Endothelial cell of umbilical vein (primary cell): ENCODE data around the gene NCLN. TPM values are rescaled to one million over a fixed set of nuclear protein-coding genes. Genes with fewer than 3 reads are reported as not detected.
A peak's percentile ranks its signal among the peaks of the same experiment; 100 is the strongest.

ENCODE experiments used
- BruUV-seq: library from RNA; stranded (reverse); fragments of 400-500 nt; replicated peaks from 2 replicates; lab custom pipeline; 2021; lab: Mats Ljungman, UMichigan
- CTCF ChIA-PET: fragments of 300-600, 350-600 bp; sonication (Branson Sonifier 250); formaldehyde crosslinking; loops from one replicate; lab custom pipeline; 2021; ENCODE audit warnings: antibody characterized with exemption, inconsistent platforms; lab: Charles Lee
- POLR2A ChIA-PET: fragments of 300-600, 350-600 bp; sonication (Branson Sonifier 250); formaldehyde crosslinking; loops from one replicate; lab custom pipeline; 2021; ENCODE audit warnings: antibody characterized with exemption, inconsistent platforms; lab: Charles Lee
- DNase-seq: peaks from one replicate; pipeline ENCODE4 v3.0.0-alpha.2; 2011; ENCODE audit warnings: low read depth, low spot score
- FAIRE-seq: peaks from 2 replicates; lab custom pipeline; 2011; peaks lifted over from hg19 to GRCh38; lab: Jason Lieb, UNC
- H2AFZ ChIP-seq: 2 replicates; pipeline ENCODE4 v1.6.0; 2012; ENCODE audit warnings: low read depth, low read length, control low read depth, inconsistent platforms
- H3K27ac ChIP-seq: 2 replicates; pipeline ENCODE4 v1.5.1; 2011; ENCODE audit warnings: low read depth, mild to moderate bottlenecking, control low read depth, low read length, moderate library complexity; ENCODE audit not compliant: insufficient read depth
- H3K27me3 ChIP-seq, 2 experiments: 2 replicates each; pipeline versions ENCODE4 v1.6.0 to v1.6.1; 2011; ENCODE audit warnings: low read length in 2 of 2, mixed read lengths in 1 of 2; ENCODE audit not compliant: control insufficient read depth in 2 of 2, insufficient read depth in 2 of 2
- H3K36me3 ChIP-seq, 2 experiments: 2 replicates in 1 of 2; 3 replicates in 1 of 2; pipeline ENCODE4 v1.5.1; 2011; ENCODE audit warnings: low read length in 2 of 2, mild to moderate bottlenecking in 1 of 2, moderate library complexity in 1 of 2; ENCODE audit not compliant: control insufficient read depth in 2 of 2, insufficient read depth in 2 of 2; ENCODE audit errors: extremely low read depth in 1 of 2
- H3K4me1 ChIP-seq: 3 replicates; pipeline ENCODE4 v1.5.1; 2011; ENCODE audit warnings: mild to moderate bottlenecking, low read length; ENCODE audit not compliant: control insufficient read depth, insufficient read depth; ENCODE audit errors: extremely low read depth
- H3K4me2 ChIP-seq: 2 replicates; pipeline ENCODE4 v1.6.1; 2011; ENCODE audit warnings: low read length, control low read depth, mixed read lengths; ENCODE audit not compliant: insufficient read depth
- H3K4me3 ChIP-seq, 3 experiments: fragments of 200-600 bp in 1 of 3; sonication (generic), shearing (Covaris generic) in 1 of 3; replicated peaks in 1 of 3; 2 replicates each; pipeline ENCODE4 v1.5.1; 2011 to 2016; ENCODE audit warnings: control low read depth in 3 of 3, low read length in 3 of 3, mild to moderate bottlenecking in 2 of 3, inconsistent platforms in 1 of 3, low read depth in 1 of 3, moderate library complexity in 1 of 3; ENCODE audit not compliant: insufficient read depth in 1 of 3
- H3K79me2 ChIP-seq: 2 replicates; pipeline ENCODE4 v1.6.0; 2012; ENCODE audit warnings: low read length, inconsistent platforms; ENCODE audit not compliant: control insufficient read depth, insufficient read depth
- H3K9ac ChIP-seq: replicated peaks from 2 replicates; pipeline ENCODE3; 2011; ENCODE audit warnings: low read length, control low read depth; ENCODE audit not compliant: insufficient read depth; ENCODE audit errors: extremely low read depth
- H3K9me1 ChIP-seq: replicated peaks from 3 replicates; pipeline ENCODE4 v1.6.0; 2011; ENCODE audit warnings: mild to moderate bottlenecking, low read length; ENCODE audit not compliant: control insufficient read depth, insufficient read depth; ENCODE audit errors: extremely low read depth
- H3K9me3 ChIP-seq: replicated peaks from 2 replicates; pipeline ENCODE4 v1.5.1; 2012; ENCODE audit warnings: low read length, inconsistent platforms; ENCODE audit not compliant: control insufficient read depth, insufficient read depth
- H4K20me1 ChIP-seq: replicated peaks from 2 replicates; pipeline ENCODE3; 2011; ENCODE audit warnings: mild to moderate bottlenecking, low read length; ENCODE audit not compliant: control insufficient read depth, insufficient read depth; ENCODE audit errors: extremely low read depth
- EZH2 ChIP-seq: IDR thresholded peaks from 2 replicates; pipeline ENCODE4 v1.6.1; 2012; ENCODE audit warnings: borderline replicate concordance, low read depth, mild to moderate bottlenecking, moderate library complexity, low read length, inconsistent platforms; ENCODE audit not compliant: severe bottlenecking
- FOS ChIP-seq: IDR thresholded peaks from 2 replicates; pipeline ENCODE4 v1.6.1; 2011; ENCODE audit warnings: mild to moderate bottlenecking, low read length, moderate library complexity, borderline replicate concordance; ENCODE audit not compliant: insufficient read depth
- GATA2 ChIP-seq: IDR thresholded peaks from 2 replicates; pipeline ENCODE4 v1.7.0; 2011; ENCODE audit warnings: low read depth, mild to moderate bottlenecking, moderate library complexity, mixed read lengths, low read length; ENCODE audit not compliant: insufficient read length, insufficient read depth
- JUN ChIP-seq: IDR thresholded peaks from 2 replicates; pipeline ENCODE4 v1.6.1; 2011; ENCODE audit warnings: borderline replicate concordance, low read depth; ENCODE audit not compliant: insufficient read length, insufficient read depth
- MYC ChIP-seq: IDR thresholded peaks from one replicate; pipeline ENCODE4 v1.6.1; 2011; ENCODE audit warnings: mild to moderate bottlenecking, low read depth, low read length
- POLR2A ChIP-seq: IDR thresholded peaks from 2 replicates; pipeline ENCODE4 v1.6.1; 2012; ENCODE audit warnings: low read depth, mild to moderate bottlenecking, control low read depth, low read length
- POLR2AphosphoS5 ChIP-seq: IDR thresholded peaks from 2 replicates; pipeline ENCODE4 v1.6.1; 2012; ENCODE audit warnings: low read depth, mild to moderate bottlenecking, control low read depth, low read length, moderate library complexity; ENCODE audit not compliant: insufficient read depth
- dilution Hi-C: fragments of 300-500 bp; cut with MboI; formaldehyde crosslinking; loops from one replicate; pipeline ENCODE4 v1.15.0; 2019; ENCODE audit warnings: low sequenced_read_pairs; ENCODE audit not compliant: extremely low pct_ligation_motif_present
- intact Hi-C: fragments of 100-400 bp; cut with micrococcal nuclease; formaldehyde crosslinking; loops from one replicate; pipeline ENCODE4 v1.10.0; 2022
- polyA plus RNA-seq, 4 experiments: library from polyadenylated mRNA; depleted of rRNA in 3 of 4; stranded (reverse) in 3 of 4; unstranded in 1 of 4; fragments of >200 nt; gene quantifications; 2 replicates each; pipeline versions ENCODE4 v1.2.1 to v1.2.3, GENCODE V29; 2011 to 2012; ENCODE audit warnings: missing spikeins in 1 of 4
- total RNA-seq: library from RNA; stranded (reverse); gene quantifications from 2 replicates; pipeline ENCODE4 v1.2.3, GENCODE V29; 2021
- TF ChIP-seq, protein P1 (sequence below), 2 donors: IDR thresholded peaks; 1 replicate in 1 of 2; 2 replicates in 1 of 2; pipeline ENCODE4 v1.5.1; 2011; ENCODE audit warnings: low read length in 2 of 2, mild to moderate bottlenecking in 2 of 2, moderate library complexity in 2 of 2, control low read depth in 1 of 2, inconsistent platforms in 1 of 2, low read depth in 1 of 2; ENCODE audit not compliant: insufficient read depth in 1 of 2; ENCODE audit errors: extremely low read depth in 1 of 2
- TF ChIP-seq, protein P2 (sequence below): IDR thresholded peaks from 2 replicates; pipeline ENCODE4 v1.6.1; 2011; ENCODE audit not compliant: insufficient read depth, insufficient read length

Gene NCLN
- total and polyA plus RNA-seq, 2 donors (not counting 3 experiments of a cell fraction or from before 2014, with no cell fraction given) = 97.2 to 102 TPM

DNA sequence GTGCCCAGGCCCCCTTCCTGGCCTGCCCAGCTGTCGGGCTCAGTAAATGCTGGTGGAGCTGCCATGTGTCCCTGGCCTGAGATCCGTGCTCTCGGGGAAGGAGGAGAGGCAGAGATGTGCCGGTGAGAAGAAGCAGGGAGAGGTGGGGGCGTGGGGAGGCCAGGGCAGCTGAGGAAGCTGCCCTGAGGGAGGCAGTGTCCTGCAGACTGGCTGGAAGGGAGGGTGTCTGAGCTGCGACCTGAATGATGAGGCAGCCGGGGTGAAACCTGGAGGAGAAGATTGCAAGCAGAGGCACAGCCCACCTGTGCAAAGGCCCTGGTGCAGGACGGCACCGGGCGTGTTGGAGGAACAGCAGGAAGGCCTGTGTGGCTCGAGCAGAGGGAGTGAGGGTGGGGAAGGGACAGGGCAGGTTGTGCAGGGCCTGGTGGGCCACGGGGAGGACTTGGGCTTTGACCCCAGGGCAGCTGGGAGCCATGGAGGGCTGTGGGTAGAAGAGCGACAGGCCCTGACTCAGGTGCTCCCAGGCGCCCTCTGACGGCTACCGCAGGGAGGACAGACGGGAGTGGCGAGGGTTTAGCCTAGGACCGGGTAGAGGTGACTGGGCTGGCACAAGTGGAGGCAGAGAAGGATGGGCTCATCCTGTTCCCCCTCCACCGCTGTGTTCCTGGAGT, 24.8 kb downstream of the NCLN start:
- dilution Hi-C loops (no loop called here), intact Hi-C loops (loop anchor here (2.0 kb wide), 1 partner anchor 260 kb away; no protein-coding TSS in a partner anchor)
- BruUV-seq = no TSS peak
- H3K4me2 ChIP-seq = no peak overlapping the region
- H3K36me3 ChIP-seq = peaks cover 0 to 11% of the 10 kb centered on the region in 2 experiments
- H2AFZ ChIP-seq = no peak overlapping the region
- H3K9me3 ChIP-seq = no peaks in the 10 kb centered on the region
- H3K9ac ChIP-seq = no peak overlapping the region
- H3K27ac ChIP-seq = no peak overlapping the region
- no peaks in the 10 kb centered on the region for H3K79me2 ChIP-seq
- H3K4me3 ChIP-seq = no peak overlapping the region
- no peaks in the 10 kb centered on the region for H4K20me1 ChIP-seq
- no peaks in the 10 kb centered on the region for H3K27me3 ChIP-seq
- no peaks in the 10 kb centered on the region for H3K9me1 ChIP-seq
- DNase-seq = peak; percentile 40
- no peak for FAIRE-seq
- ChIA-PET CTCF (interaction anchor here (1.1 to 2.8 kb wide), 5 partner anchors 10 to 259 kb away, joined by 3 to 15 read pairs (median 8); no protein-coding TSS in a partner anchor), POLR2A (no interaction called here)
- H3K4me1 ChIP-seq = no peaks in the 10 kb centered on the region
- TF ChIP-seq, protein P1, sequence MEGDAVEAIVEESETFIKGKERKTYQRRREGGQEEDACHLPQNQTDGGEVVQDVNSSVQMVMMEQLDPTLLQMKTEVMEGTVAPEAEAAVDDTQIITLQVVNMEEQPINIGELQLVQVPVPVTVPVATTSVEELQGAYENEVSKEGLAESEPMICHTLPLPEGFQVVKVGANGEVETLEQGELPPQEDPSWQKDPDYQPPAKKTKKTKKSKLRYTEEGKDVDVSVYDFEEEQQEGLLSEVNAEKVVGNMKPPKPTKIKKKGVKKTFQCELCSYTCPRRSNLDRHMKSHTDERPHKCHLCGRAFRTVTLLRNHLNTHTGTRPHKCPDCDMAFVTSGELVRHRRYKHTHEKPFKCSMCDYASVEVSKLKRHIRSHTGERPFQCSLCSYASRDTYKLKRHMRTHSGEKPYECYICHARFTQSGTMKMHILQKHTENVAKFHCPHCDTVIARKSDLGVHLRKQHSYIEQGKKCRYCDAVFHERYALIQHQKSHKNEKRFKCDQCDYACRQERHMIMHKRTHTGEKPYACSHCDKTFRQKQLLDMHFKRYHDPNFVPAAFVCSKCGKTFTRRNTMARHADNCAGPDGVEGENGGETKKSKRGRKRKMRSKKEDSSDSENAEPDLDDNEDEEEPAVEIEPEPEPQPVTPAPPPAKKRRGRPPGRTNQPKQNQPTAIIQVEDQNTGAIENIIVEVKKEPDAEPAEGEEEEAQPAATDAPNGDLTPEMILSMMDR (IDR thresholded peaks at IDR 0.05; ENCODE audit: extremely low read depth in 1 of 2, insufficient read depth in 1 of 2, low read depth in 1 of 2, low read length in 2 of 2) = peak; percentile 74 to 91
- TF ChIP-seq POLR2A = no peak

DNA sequence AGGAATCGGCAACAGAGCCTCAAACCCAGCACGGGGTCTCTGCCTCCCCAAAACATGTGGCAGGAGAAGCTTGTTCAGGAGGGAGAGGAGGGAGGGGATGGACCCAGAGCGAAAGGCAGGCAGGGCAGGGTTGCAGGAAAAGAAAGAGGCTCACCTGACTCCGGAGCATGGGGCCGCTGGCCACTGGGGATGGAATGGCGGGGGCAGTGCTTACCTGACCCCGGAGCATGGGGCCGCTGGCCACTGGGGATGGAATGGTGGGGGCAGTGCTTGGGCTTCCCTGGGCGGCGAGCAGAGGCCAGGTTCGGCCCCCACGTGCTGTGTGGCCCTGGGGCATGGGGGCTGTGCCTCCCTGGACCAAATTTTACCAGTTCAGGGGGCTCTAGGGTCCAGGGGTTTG, 25.5 kb downstream of the NCLN start:
- Histone ChIP-seq H3K9me3 (no peaks in the 10 kb centered on the region), H3K9me1 (no peaks in the 10 kb centered on the region), H3K4me2 (no peak overlapping the region), H3K27ac (no peak overlapping the region), H3K4me3 (no peak overlapping the region), H2AFZ (no peak overlapping the region), H3K36me3 (peaks cover 0 to 10% of the 10 kb centered on the region in 2 experiments), H4K20me1 (no peaks in the 10 kb centered on the region), H3K9ac (no peak overlapping the region), H3K27me3 (no peaks in the 10 kb centered on the region), H3K79me2 (no peaks in the 10 kb centered on the region), H3K4me1 (no peaks in the 10 kb centered on the region)
- DNase-seq (no peak), FAIRE-seq (no peak)
- dilution Hi-C loops = no loop called here
- BruUV-seq = no TSS peak
- TF ChIP-seq POLR2AphosphoS5 = no peak
- no peak for TF ChIP-seq GATA2
- TF ChIP-seq, protein P1 (IDR thresholded peaks at IDR 0.05; ENCODE audit: extremely low read depth in 1 of 2, insufficient read depth in 1 of 2, low read depth in 1 of 2, low read length in 2 of 2) = no peak
- TF ChIP-seq FOS = no peak
- no peak for TF ChIP-seq MYC
- no peak for TF ChIP-seq EZH2
- TF ChIP-seq POLR2A = no peak
- no peak for TF ChIP-seq JUN
- TF ChIP-seq, protein P2, sequence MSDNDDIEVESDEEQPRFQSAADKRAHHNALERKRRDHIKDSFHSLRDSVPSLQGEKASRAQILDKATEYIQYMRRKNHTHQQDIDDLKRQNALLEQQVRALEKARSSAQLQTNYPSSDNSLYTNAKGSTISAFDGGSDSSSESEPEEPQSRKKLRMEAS = no peak
- intact Hi-C loops = loop anchor here (2.0 kb wide), 1 partner anchor 260 kb away; no protein-coding TSS in a partner anchor
- CTCF ChIA-PET = interaction anchor here (0.5 to 2.8 kb wide), 9 partner anchors 10 to 777 kb away, joined by 3 to 15 read pairs (median 4); partner anchors contain the start of gene CELF5
- POLR2A ChIA-PET = no interaction called here
